T-cell (primary cell): ENCODE data around the gene C10orf67. TPM values are rescaled to one million over a fixed set of nuclear protein-coding genes. Genes with fewer than 3 reads are reported as not detected.
"Not testable (repeated sequence)": the region's sequence is repeated elsewhere in the genome, so short reads cannot be mapped to it uniquely, and the experiment has no call there.

ENCODE experiments used
- ATAC-seq, 4 experiments: fragments of 200-7000 bp in 3 of 4; fragments of 150-1000 bp in 1 of 4; cut with Tn5 transposase; replicated peaks in 1 of 4; 1 replicate in 3 of 4; 2 replicates in 1 of 4; pipeline ENCODE4 v1.10.0; 2021; ENCODE audit warnings: moderate library complexity in 3 of 4, mild to moderate bottlenecking in 2 of 4, moderate number of reproducible peaks in 1 of 4
- CTCF ChIA-PET, 2 donors: fragments of 300-600 bp; sonication (Branson Sonifier 250); formaldehyde crosslinking; loops; one replicate each; lab custom pipeline; 2022; ENCODE audit warnings: antibody characterized with exemption in 2 of 2; lab: Charles Lee
- POLR2A ChIA-PET, 2 donors: fragments of 300-600 bp; sonication (Branson Sonifier 250); formaldehyde crosslinking; loops; one replicate each; lab custom pipeline; 2022; ENCODE audit warnings: antibody characterized with exemption in 2 of 2; lab: Charles Lee
- DNase-seq, 35 experiments: peaks; one replicate each; pipeline versions ENCODE4 v3.0.0 to v3.0.0-alpha.2; 2013 to 2023
- H3K27ac ChIP-seq: one replicate; pipeline ENCODE4 v1.5.1; 2013; ENCODE audit warnings: low read length
- H3K27me3 ChIP-seq, 2 experiments: replicated peaks in 1 of 2; 1 replicate in 1 of 2; 2 replicates in 1 of 2; pipeline versions ENCODE4 v1.6.1 to v1.7.0; 2013; ENCODE audit warnings: low read length in 1 of 2, mixed read lengths in 1 of 2; ENCODE audit not compliant: control insufficient read depth in 2 of 2, insufficient read depth in 2 of 2; ENCODE audit errors: extremely low read depth in 1 of 2
- H3K36me3 ChIP-seq, 2 donors: 1 replicate in 1 of 2; 2 replicates in 1 of 2; pipeline versions ENCODE4 v1.6.1 to v1.7.0; 2013; ENCODE audit warnings: low read length in 1 of 2; ENCODE audit not compliant: control insufficient read depth in 2 of 2, insufficient read depth in 1 of 2; ENCODE audit errors: extremely low read depth in 1 of 2
- H3K4me1 ChIP-seq, 2 experiments: 1 replicate in 1 of 2; 2 replicates in 1 of 2; pipeline versions ENCODE4 v1.6.1 to v1.7.0; 2013; ENCODE audit warnings: low read length in 2 of 2, mixed read lengths in 1 of 2; ENCODE audit not compliant: insufficient read depth in 2 of 2, control insufficient read depth in 1 of 2; ENCODE audit errors: extremely low read depth in 1 of 2
- H3K4me3 ChIP-seq, 2 donors: 1 replicate in 1 of 2; 2 replicates in 1 of 2; pipeline versions ENCODE4 v1.5.1 to v1.7.0; 2013; ENCODE audit warnings: mild to moderate bottlenecking in 2 of 2, low read length in 1 of 2, moderate library complexity in 1 of 2; ENCODE audit not compliant: control insufficient read depth in 1 of 2; ENCODE audit errors: extremely low read depth in 1 of 2
- H3K9me3 ChIP-seq: 2 replicates; pipeline ENCODE4 v1.7.0; 2013
- H3K27ac Mint-ChIP-seq, 2 donors: one replicate each; pipeline ENCODE4 v1.8.0; 2020 to 2021; ENCODE audit warnings: mild to moderate bottlenecking in 2 of 2, mixed read lengths in 2 of 2
- H3K27me3 Mint-ChIP-seq, 2 donors: one replicate each; pipeline ENCODE4 v1.8.0; 2021 to 2022; ENCODE audit warnings: mixed read lengths in 2 of 2
- H3K36me3 Mint-ChIP-seq: one replicate; pipeline ENCODE4 v1.8.0; 2021; ENCODE audit warnings: mixed read lengths
- H3K4me1 Mint-ChIP-seq, 3 donors: one replicate each; pipeline ENCODE4 v1.8.0; 2020 to 2022; ENCODE audit warnings: mixed read lengths in 3 of 3, mild to moderate bottlenecking in 1 of 3
- H3K4me3 Mint-ChIP-seq, 3 donors: one replicate each; pipeline ENCODE4 v1.8.0; 2020 to 2022; ENCODE audit warnings: mild to moderate bottlenecking in 3 of 3, mixed read lengths in 3 of 3, moderate library complexity in 3 of 3
- H3K9me3 Mint-ChIP-seq, 3 donors: one replicate each; pipeline ENCODE4 v1.8.0; 2020 to 2022; ENCODE audit warnings: mixed read lengths in 3 of 3
- WGBS: methylation state at CpG from one replicate; pipeline ENCODE4 v1.1.5; 2013; ENCODE audit warnings: missing lambda C conversion rate; ENCODE audit not compliant: insufficient coverage; 5-methylcytosine and 5-hydroxymethylcytosine counted together
- total RNA-seq, 35 experiments: library from RNA in 6 of 35; stranded (reverse) in 6 of 35; fragments of 120-200 nt in 1 of 35; gene quantifications; one replicate each; pipeline versions ENCODE4 v1.2.1 to v1.2.4 and lab custom pipeline; 2013 to 2026

C10orf67 gene
- total RNA-seq (under 1 TPM in 1 of 5 donors, not detected in 4; 0.13 TPM), total RNA-seq (lab: John Stamatoyannopoulos, UW) (0 to 2.9 (median 0.24) reads per million in 29 experiments)
- total RNA-seq (2013) = 0.09 TPM

DNA sequence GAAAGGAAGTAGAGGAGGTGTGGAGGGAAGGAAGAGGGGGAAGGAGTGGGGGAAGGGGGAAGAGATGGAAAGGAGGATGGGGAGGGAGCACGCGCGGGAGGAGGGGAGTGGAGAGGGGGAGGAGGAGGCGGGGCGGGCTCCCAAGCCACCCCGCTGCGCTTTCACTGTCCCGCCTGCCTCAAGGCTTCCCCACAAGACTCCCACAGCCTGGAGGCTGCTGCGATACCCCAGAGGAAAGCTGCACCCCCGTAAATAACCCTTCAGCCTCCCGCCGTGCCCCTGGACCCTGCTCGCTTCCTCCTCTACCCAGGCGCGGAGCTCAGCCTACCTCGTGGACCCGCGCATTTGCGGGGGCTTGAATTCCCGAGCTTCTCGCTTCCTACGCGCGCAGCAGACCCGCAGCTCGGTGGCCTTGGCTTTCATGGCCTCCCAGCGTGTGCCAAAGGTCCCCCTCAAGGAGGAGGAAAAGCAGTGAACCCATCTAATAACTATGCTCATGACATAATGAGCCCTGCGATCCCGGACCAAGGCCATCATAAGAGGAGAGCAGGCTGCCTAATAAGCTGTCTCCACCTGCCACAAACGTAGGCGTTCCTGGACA is at the start of gene C10orf67:
Gene C10orf67 (minus strand): TSS at position 557 of the 601 bp plus-strand sequence. CDS start 23 bp downstream, at position 534.
- H3K27me3 ChIP-seq = peaks cover 9 to 13% of the 10 kb centered on the region in 2 experiments

DNA sequence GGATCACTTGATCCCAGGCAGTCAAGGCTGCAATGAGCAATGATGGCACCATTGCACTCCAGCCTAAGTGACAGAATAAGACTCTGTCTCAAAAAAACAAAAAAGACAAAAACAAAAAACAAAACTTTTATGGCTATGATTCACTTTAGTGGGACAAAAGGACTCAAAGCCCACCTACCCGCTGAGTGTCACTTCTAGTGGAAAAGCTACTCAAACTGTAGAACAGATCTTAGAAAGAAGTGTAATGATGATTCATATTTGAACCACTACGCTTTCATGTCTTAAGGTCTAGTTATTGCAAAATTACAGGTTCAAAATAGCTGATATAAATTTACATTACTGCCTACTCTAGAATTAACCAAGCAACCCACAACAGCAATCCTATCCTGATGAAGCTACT is 47.2 kb upstream of the C10orf67 start:
- no peak for ATAC-seq
- DNase-seq = no peak
- Histone ChIP-seq H3K36me3 (no peaks in the 10 kb centered on the region), H3K27ac (no peak overlapping the region), H3K27me3 (no peaks in the 10 kb centered on the region), H3K4me1 (no peaks in the 10 kb centered on the region), H3K4me3 (no peak overlapping the region), H3K9me3 (no peaks in the 10 kb centered on the region)
- ChIA-PET CTCF (no interaction called here), POLR2A (no interaction called here)
- Mint-ChIP-seq H3K36me3 (no peaks in the 10 kb centered on the region), H3K9me3 (no peaks in the 10 kb centered on the region), H3K27me3 (peaks cover 0 to 3% of the 10 kb centered on the region in 2 donors), H3K4me3 (no peak overlapping the region), H3K4me1 (no peaks in the 10 kb centered on the region), H3K27ac (no peak overlapping the region)
- WGBS = 17% methylated on average over 1 of the region's 2 CpGs

More for the DNA sequence above, at the start of gene C10orf67:
- Histone ChIP-seq H3K27ac (peak within 1 kb of the TSS; percentile 37), H3K4me3 (peak within 1 kb of the TSS; percentile 62 to 74), H3K9me3 (no peaks in the 10 kb centered on the region), H3K36me3 (no peaks in the 10 kb centered on the region), H3K4me1 (peaks cover 4 to 27% of the 10 kb centered on the region in 2 experiments)
- peak within 1 kb of the TSS; percentile 66 to 70 for H3K27ac Mint-ChIP-seq
- H3K36me3 Mint-ChIP-seq = no peaks in the 10 kb centered on the region
- ChIA-PET CTCF (interaction anchor here in 1 of 2 donors (0.5 kb wide), 1 partner anchor 9 kb away, joined by 3 read pairs; no protein-coding TSS in a partner anchor), POLR2A (interaction anchor here (0.7 to 1.4 kb wide), 2 partner anchors 19 kb away, joined by 3 to 6 read pairs; no protein-coding TSS in a partner anchor)
- peak; percentile 53 to 63 (median 59) for ATAC-seq
- H3K4me1 Mint-ChIP-seq = peaks cover 38 to 44% (median 43%) of the 10 kb centered on the region in 3 donors
- 0% methylated on average over 18 of the region's 31 CpGs for WGBS
- peak within 1 kb of the TSS; percentile 83 to 89 (median 86) for H3K4me3 Mint-ChIP-seq
- H3K27me3 Mint-ChIP-seq = peaks cover 0 to 5% of the 10 kb centered on the region in 2 donors
- no peaks in the 10 kb centered on the region for H3K9me3 Mint-ChIP-seq
- peak in 8 of 35 experiments; percentile 3 to 41 (median 14) for DNase-seq

DNA sequence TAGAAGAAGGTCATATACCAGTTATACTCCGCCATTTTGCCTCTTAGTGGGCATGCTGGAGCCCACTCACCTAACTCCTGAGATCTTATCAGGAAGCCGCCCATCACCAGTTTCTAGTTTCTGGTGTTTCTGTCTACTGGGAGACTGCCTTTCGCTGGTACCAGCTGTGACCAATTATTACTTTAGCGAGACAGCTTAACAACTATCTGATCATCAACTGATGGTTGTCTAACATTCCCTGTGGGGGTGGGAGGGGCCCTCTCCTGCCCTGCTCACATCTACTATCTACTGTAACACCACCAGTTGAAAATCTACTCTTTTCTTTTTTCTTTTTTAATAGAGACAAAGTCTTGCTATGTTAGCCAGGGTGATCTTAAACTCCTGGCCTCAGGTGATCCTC is 46.2 kb upstream of the C10orf67 start:
- no peak overlapping the region for H3K4me3 Mint-ChIP-seq
- ATAC-seq (no peak), DNase-seq (no peak)
- peaks cover 0 to 3% of the 10 kb centered on the region in 2 donors for H3K27me3 Mint-ChIP-seq
- no peaks in the 10 kb centered on the region for H3K4me1 ChIP-seq
- POLR2A ChIA-PET = no interaction called here
- no peaks in the 10 kb centered on the region for H3K36me3 Mint-ChIP-seq
- CTCF ChIA-PET = no interaction called here
- WGBS = no CpG with 5 or more reads among the region's 4 CpGs
- no peak overlapping the region for H3K4me3 ChIP-seq
- no peaks in the 10 kb centered on the region for H3K9me3 ChIP-seq
- no peaks in the 10 kb centered on the region for H3K9me3 Mint-ChIP-seq
- no peak overlapping the region for H3K27ac Mint-ChIP-seq
- H3K27ac ChIP-seq = no peak overlapping the region
- no peaks in the 10 kb centered on the region for H3K4me1 Mint-ChIP-seq
- H3K36me3 ChIP-seq = no peaks in the 10 kb centered on the region
- no peaks in the 10 kb centered on the region for H3K27me3 ChIP-seq

DNA sequence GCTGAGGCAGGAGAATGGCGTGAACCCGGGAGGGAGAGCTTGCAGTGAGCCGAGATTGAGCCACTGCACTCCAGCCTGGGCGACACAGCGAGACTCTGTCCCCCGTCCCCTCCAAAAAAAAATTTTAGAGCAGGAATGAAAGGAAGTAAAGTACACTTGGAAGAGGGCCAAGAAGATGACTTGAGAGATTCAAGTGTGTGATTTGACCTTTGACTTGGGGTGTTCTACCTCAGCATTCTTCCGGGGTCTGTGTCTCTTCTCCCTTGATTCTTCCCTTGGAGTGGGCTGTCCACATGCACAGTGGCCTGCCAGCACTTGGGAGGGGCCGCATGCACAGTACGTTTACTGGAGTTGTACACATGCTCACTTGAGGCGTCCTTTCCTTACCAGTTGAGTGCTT is 45.8 kb upstream of the C10orf67 start:
- H3K27ac ChIP-seq, H3K4me1 Mint-ChIP-seq, H3K9me3 ChIP-seq, H3K36me3 Mint-ChIP-seq, H3K36me3 ChIP-seq, H3K27ac Mint-ChIP-seq, H3K27me3 Mint-ChIP-seq, H3K4me1 ChIP-seq, H3K4me3 ChIP-seq, ATAC-seq, H3K9me3 Mint-ChIP-seq, DNase-seq, POLR2A ChIA-PET, H3K4me3 Mint-ChIP-seq, CTCF ChIA-PET, H3K27me3 ChIP-seq: not testable (repeated sequence)
- WGBS = 89% methylated on average over 7 of the region's 10 CpGs

DNA sequence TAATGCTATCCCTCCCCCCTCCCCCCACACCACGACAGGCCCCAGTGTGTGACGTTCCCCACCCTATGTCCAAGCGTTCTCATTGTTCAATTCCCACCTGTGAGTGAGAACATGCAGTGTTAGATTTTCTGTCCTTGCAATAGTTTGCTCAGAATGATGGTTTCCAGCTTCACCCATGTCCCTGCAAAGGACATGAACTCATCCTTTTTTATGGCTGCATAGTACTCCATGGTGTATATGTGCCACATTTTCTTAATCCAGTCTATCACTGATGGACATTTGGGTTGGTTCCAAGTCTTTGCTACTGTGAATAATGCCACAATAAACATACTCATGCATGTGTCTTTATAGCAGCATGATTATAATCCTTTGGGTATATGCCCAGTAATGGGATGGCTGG is 42.9 kb upstream of the C10orf67 start:
- H3K27ac ChIP-seq, ATAC-seq, H3K36me3 Mint-ChIP-seq, POLR2A ChIA-PET, H3K9me3 Mint-ChIP-seq, H3K27me3 ChIP-seq, CTCF ChIA-PET, H3K4me1 Mint-ChIP-seq, H3K27ac Mint-ChIP-seq, H3K4me3 ChIP-seq, H3K4me1 ChIP-seq, DNase-seq, H3K9me3 ChIP-seq, H3K36me3 ChIP-seq, H3K4me3 Mint-ChIP-seq, H3K27me3 Mint-ChIP-seq: not testable (repeated sequence)
- no CpG with 5 or more reads among the region's 3 CpGs for WGBS

DNA sequence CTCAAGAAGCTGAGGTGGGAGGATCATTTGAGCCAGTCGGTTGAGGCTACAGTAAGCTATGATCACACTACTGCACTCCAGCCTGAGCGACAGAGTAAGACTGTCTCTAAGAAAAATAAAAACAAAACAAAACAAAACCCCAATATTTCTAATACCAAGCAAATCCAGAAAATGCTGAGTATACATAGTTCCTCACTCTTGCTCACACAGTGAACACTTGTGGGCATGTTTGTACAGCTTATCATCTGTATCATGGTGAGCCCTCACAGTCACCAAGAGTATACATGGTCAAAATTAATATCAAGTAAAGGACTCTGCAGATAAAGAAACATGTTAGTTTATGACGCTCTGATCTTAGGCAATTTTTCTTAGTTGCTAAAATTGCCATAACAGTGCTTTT is 41.5 kb upstream of the C10orf67 start:
- Mint-ChIP-seq H3K27me3 (peaks cover 0 to 3% of the 10 kb centered on the region in 2 donors), H3K4me1 (no peaks in the 10 kb centered on the region), H3K27ac (no peak overlapping the region), H3K9me3 (no peaks in the 10 kb centered on the region), H3K4me3 (no peak overlapping the region), H3K36me3 (no peaks in the 10 kb centered on the region)
- Histone ChIP-seq H3K27me3 (no peaks in the 10 kb centered on the region), H3K27ac (no peak overlapping the region), H3K4me1 (no peaks in the 10 kb centered on the region), H3K36me3 (no peaks in the 10 kb centered on the region), H3K4me3 (no peak overlapping the region), H3K9me3 (no peaks in the 10 kb centered on the region)
- DNase-seq (no peak), ATAC-seq (no peak)
- 100% methylated on average over 2 of the region's 3 CpGs for WGBS
- POLR2A ChIA-PET = interaction anchor here in 1 of 2 donors (0.7 kb wide), 1 partner anchor 66 kb away, joined by 4 read pairs; no protein-coding TSS in a partner anchor
- CTCF ChIA-PET = no interaction called here
